ENCODE measurements around the gene FAM9A.

DNA sequence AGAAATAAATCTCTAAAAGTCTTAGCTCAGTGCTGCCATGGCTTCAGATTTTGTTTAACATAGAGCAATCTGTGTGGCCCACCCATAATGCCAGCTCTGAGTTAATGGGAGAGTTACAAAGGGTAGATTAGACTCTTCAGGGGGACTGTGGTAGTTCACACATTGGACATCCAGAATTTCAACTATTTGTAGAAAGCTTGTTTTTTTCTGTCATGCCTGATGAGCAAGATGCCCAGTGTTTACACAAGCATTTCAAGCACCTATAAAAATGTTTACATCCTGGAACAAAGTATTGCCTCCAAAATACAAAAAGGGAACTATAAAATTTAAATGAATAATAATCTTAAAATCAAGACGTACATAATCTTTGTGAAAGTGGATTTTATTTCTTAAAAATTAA is 43.0 kb upstream of the FAM9A start:
- TF ChIP-seq, protein P1, sequence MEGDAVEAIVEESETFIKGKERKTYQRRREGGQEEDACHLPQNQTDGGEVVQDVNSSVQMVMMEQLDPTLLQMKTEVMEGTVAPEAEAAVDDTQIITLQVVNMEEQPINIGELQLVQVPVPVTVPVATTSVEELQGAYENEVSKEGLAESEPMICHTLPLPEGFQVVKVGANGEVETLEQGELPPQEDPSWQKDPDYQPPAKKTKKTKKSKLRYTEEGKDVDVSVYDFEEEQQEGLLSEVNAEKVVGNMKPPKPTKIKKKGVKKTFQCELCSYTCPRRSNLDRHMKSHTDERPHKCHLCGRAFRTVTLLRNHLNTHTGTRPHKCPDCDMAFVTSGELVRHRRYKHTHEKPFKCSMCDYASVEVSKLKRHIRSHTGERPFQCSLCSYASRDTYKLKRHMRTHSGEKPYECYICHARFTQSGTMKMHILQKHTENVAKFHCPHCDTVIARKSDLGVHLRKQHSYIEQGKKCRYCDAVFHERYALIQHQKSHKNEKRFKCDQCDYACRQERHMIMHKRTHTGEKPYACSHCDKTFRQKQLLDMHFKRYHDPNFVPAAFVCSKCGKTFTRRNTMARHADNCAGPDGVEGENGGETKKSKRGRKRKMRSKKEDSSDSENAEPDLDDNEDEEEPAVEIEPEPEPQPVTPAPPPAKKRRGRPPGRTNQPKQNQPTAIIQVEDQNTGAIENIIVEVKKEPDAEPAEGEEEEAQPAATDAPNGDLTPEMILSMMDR (IDR thresholded peaks at IDR 0.05), result no peak
- TF ChIP-seq POLR2A (IDR thresholded peaks at IDR 0.05) (no peak), EP300 (IDR thresholded peaks at IDR 0.05) (no peak), POLR2AphosphoS5 (IDR thresholded peaks at IDR 0.05) (no peak)
